Gastrocnemius medialis (tissue), 4 donors: ENCODE results near the gene EIF3M. TPM values are rescaled to one million over a fixed set of nuclear protein-coding genes. Genes with fewer than 3 reads are reported as not detected.

Experiments
- ATAC-seq, 2 donors: fragments of 150-250 bp; one replicate each; pipeline ENCODE4 v1.9.1; 2016
- DNase-seq, 2 donors: peaks; one replicate each; pipeline ENCODE4 v3.0.0-alpha.2; 2019
- H3K27ac ChIP-seq, 4 donors: fragments of 200-600 bp; sonication (generic); 1 replicate in 1 of 4; 2 replicates in 3 of 4; pipeline ENCODE4 v1.5.1; 2016 to 2018; ENCODE audit warnings: mild to moderate bottlenecking in 2 of 4, moderate library complexity in 1 of 4
- H3K27me3 ChIP-seq, 3 donors: fragments of 200-600 bp; sonication (generic) in 2 of 3; 1 replicate in 1 of 3; 2 replicates in 2 of 3; pipeline versions ENCODE4 v1.5.1 to v1.6.0; 2016 to 2019; ENCODE audit warnings: mild to moderate bottlenecking in 1 of 3, moderate library complexity in 1 of 3
- H3K36me3 ChIP-seq, 2 donors: fragments of 200-600 bp; sonication (generic) in 1 of 2; one replicate each; pipeline ENCODE4 v1.5.1; 2017 to 2018
- H3K4me1 ChIP-seq, 2 donors: fragments of 200-600 bp; sonication (generic) in 1 of 2; one replicate each; pipeline ENCODE4 v1.5.1; 2016 to 2017; ENCODE audit warnings: mild to moderate bottlenecking in 2 of 2
- H3K4me3 ChIP-seq, 4 donors: fragments of 200-600 bp; sonication (generic) in 3 of 4; 1 replicate in 1 of 4; 2 replicates in 3 of 4; pipeline ENCODE4 v1.5.1; 2016 to 2019; ENCODE audit warnings: mild to moderate bottlenecking in 2 of 4
- H3K9me3 ChIP-seq, 3 donors: fragments of 200-600 bp; sonication (generic) in 2 of 3; 1 replicate in 1 of 3; 2 replicates in 2 of 3; pipeline ENCODE4 v1.5.1; 2016 to 2019
- CTCF ChIP-seq, 5 experiments: fragments of 450-650 bp in 3 of 5; fragments of 200-600 bp in 2 of 5; sonication (generic) in 2 of 5; IDR thresholded peaks in 4 of 5; conservative IDR thresholded peaks in 1 of 5; 1 replicate in 4 of 5; 2 replicates in 1 of 5; pipeline ENCODE4 v1.5.1; 2016 to 2019; ENCODE audit warnings: antibody characterized with exemption in 5 of 5, mild to moderate bottlenecking in 3 of 5, moderate library complexity in 3 of 5
- POLR2A ChIP-seq, 2 donors: fragments of 450-650 bp; IDR thresholded peaks; one replicate each; pipeline ENCODE4 v1.6.1; 2017; ENCODE audit warnings: antibody characterized with exemption in 2 of 2, mild to moderate bottlenecking in 2 of 2, moderate library complexity in 2 of 2
- in situ Hi-C, 4 donors: fragments of 200-750 bp; cut with MboI; loops; one replicate each; pipeline versions ENCODE4 v1.15.0 to v1.8.0; 2017; ENCODE audit warnings: low sequenced_read_pairs in 4 of 4
- intact Hi-C: fragments of 100-400 bp; cut with DNase I; formaldehyde crosslinking; loops from one replicate; pipeline ENCODE4 v1.15.1; 2023; ENCODE audit warnings: low total_unique reads
- total RNA-seq, 4 donors: library from RNA; depleted of rRNA; stranded (reverse); fragments of >200 nt; gene quantifications; one replicate each; pipeline versions ENCODE4 v1.1.0 to v1.2.3, GENCODE V29; 2016

The EIF3M gene
- total RNA-seq, 4 donors from 2014 or later, result 335 to 393 (median 355) TPM

- Histone ChIP-seq H3K36me3 (no peaks in the 10 kb centered on the region), H3K4me3 (no peak overlapping the region), H3K27me3 (no peaks in the 10 kb centered on the region), H3K27ac (no peak overlapping the region), H3K4me1 (no peaks in the 10 kb centered on the region), H3K9me3 (no peaks in the 10 kb centered on the region)
- in situ Hi-C loops (no loop called here), intact Hi-C loops (no loop called here)
- DNase-seq (no peak), ATAC-seq (no peak)
- TF ChIP-seq CTCF (IDR thresholded peaks at IDR 0.05 in 4 of 5, conservative IDR thresholded peaks at IDR 0.05 in 1 of 5), result no peak
Measured at GRCh38 chr11:32555091-32555490, 28.5 kb upstream of the EIF3M start.

DNA sequence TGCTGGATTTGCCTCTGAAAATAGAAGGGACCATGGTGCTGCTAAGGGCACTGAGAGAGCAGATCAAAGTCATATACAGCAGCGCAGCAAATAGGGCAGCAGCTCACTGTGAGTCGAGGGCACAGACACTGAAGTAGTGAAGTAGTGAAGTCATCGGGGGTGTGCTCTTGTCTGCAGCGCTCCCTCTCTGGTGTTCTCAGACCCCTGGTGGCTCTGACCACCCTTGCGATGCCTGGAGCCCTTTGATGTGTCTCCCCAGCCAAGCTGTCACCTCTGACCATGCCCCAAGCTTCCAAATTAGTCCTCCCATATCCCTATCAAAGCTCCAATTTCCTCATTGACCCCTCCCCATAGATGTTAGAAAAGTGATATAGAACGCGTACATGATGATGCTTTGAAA, 27.7 kb upstream of the EIF3M start:
- Histone ChIP-seq H3K36me3 (no peaks in the 10 kb centered on the region), H3K27me3 (no peaks in the 10 kb centered on the region), H3K4me1 (no peaks in the 10 kb centered on the region), H3K4me3 (no peak overlapping the region), H3K9me3 (no peaks in the 10 kb centered on the region), H3K27ac (no peak overlapping the region)
- no peak for ATAC-seq
- no peak for TF ChIP-seq CTCF (IDR thresholded peaks at IDR 0.05 in 4 of 5, conservative IDR thresholded peaks at IDR 0.05 in 1 of 5)
- intact Hi-C loops, result no loop called here
- DNase-seq, result no peak
- in situ Hi-C loops, result no loop called here

DNA sequence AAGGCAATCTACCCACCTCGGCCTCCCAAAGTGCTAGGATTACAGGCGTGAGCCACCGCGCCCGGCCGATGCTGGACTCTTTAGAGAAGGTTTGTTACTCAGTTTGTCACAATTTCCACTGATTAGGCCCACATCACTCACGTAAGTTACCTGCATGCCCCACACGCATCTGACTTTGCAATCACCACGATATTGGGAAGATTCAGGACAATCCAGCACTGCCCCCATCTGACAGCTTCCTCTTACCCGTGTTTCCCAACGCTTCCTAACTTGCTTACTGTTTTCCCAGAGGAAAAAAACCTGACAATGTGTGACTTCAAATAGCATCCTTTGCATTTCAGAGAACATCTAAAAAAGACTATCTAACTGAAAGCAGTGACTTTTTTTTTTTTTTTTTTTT, 21.8 kb upstream of the EIF3M start:
- intact Hi-C loops (no loop called here), in situ Hi-C loops (no loop called here)

GRCh38 chr11:32562839-32563599, 20.6 kb upstream of the EIF3M start:
- no peaks in the 10 kb centered on the region for H3K9me3 ChIP-seq
- no peaks in the 10 kb centered on the region for H3K36me3 ChIP-seq
- no peak overlapping the region for H3K4me3 ChIP-seq
- H3K27me3 ChIP-seq, result no peaks in the 10 kb centered on the region
- ATAC-seq (no peak), DNase-seq (no peak)
- TF ChIP-seq POLR2A (IDR thresholded peaks at IDR 0.05) (no peak), CTCF (IDR thresholded peaks at IDR 0.05 in 4 of 5, conservative IDR thresholded peaks at IDR 0.05 in 1 of 5) (no peak)
- in situ Hi-C loops (no loop called here), intact Hi-C loops (no loop called here)
- H3K4me1 ChIP-seq, result no peaks in the 10 kb centered on the region
- H3K27ac ChIP-seq, result no peak overlapping the region

More for the DNA sequence above, 21.8 kb upstream of the EIF3M start:
- ATAC-seq, result no peak
- no peak overlapping the region for H3K4me3 ChIP-seq
- no peaks in the 10 kb centered on the region for H3K36me3 ChIP-seq
- DNase-seq, result no peak
- TF ChIP-seq CTCF (IDR thresholded peaks at IDR 0.05 in 4 of 5, conservative IDR thresholded peaks at IDR 0.05 in 1 of 5) (no peak), POLR2A (IDR thresholded peaks at IDR 0.05) (no peak)
- H3K9me3 ChIP-seq, result no peaks in the 10 kb centered on the region
- H3K27me3 ChIP-seq, result no peaks in the 10 kb centered on the region
- H3K4me1 ChIP-seq, result no peaks in the 10 kb centered on the region
- H3K27ac ChIP-seq, result no peak overlapping the region

GRCh38 chr11:32563600-32563959, 20.1 kb upstream of the EIF3M start:
- Histone ChIP-seq H3K27me3 (no peaks in the 10 kb centered on the region), H3K27ac (no peak overlapping the region), H3K4me3 (no peak overlapping the region), H3K36me3 (no peaks in the 10 kb centered on the region), H3K9me3 (no peaks in the 10 kb centered on the region), H3K4me1 (no peaks in the 10 kb centered on the region)
- DNase-seq (no peak), ATAC-seq (no peak)
- TF ChIP-seq POLR2A (IDR thresholded peaks at IDR 0.05) (no peak), CTCF (IDR thresholded peaks at IDR 0.05 in 4 of 5, conservative IDR thresholded peaks at IDR 0.05 in 1 of 5) (no peak)
- intact Hi-C loops (no loop called here), in situ Hi-C loops (no loop called here)
